ENCODE measurements around the gene GPC6. TPM values are rescaled to one million over a fixed set of nuclear protein-coding genes. Genes with fewer than 3 reads are reported as not detected.
"Not testable (repeated sequence)": the region's sequence is repeated elsewhere in the genome, so short reads cannot be mapped to it uniquely, and the experiment has no call there.

The GPC6 gene
- total RNA-seq, 1 donor from 2014 or later, result 16.1 TPM

GRCh38 chr13:94209117-94209516 is 982.5 kb downstream of the GPC6 start:
- no peak for DNase-seq (ENCODE audit: low spot score)
- no peaks in the 10 kb centered on the region for H3K36me3 Mint-ChIP-seq (ENCODE audit: low read depth, unreplicated experiment)
- H3K4me3 Mint-ChIP-seq (ENCODE audit: unreplicated experiment), result no peak overlapping the region
- no peaks in the 10 kb centered on the region for H3K4me1 Mint-ChIP-seq (ENCODE audit: unreplicated experiment)
- H3K27me3 Mint-ChIP-seq (ENCODE audit: unreplicated experiment), result no peaks in the 10 kb centered on the region
- no peaks in the 10 kb centered on the region for H3K9me3 Mint-ChIP-seq (ENCODE audit: unreplicated experiment)
- H3K27ac Mint-ChIP-seq (ENCODE audit: unreplicated experiment), result no peak overlapping the region
- TF ChIP-seq CTCF (IDR thresholded peaks at IDR 0.05; ENCODE audit: unreplicated experiment), result no peak

DNA sequence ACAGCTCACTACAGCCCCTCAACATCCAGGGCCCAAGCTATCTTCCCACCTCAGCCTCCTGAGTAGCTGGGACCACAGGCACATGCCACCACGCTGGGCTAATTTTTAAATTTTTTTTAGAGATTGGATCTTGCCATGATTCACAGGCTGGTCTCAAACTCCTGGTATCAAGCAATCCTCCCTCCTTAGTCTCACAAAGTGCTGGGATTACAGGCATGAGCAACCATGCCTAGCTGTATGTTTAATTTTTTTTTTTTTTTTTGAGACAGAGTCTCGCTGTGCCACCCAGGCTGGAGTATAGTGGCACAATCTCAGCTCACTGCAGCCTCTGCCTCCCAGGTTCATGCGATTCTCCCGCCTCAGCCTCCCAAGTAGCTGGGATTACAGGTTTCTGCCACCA is 983.3 kb downstream of the GPC6 start:
- not testable (repeated sequence) for DNase-seq (ENCODE audit: low spot score); H3K9me3 Mint-ChIP-seq (ENCODE audit: unreplicated experiment); H3K36me3 Mint-ChIP-seq (ENCODE audit: low read depth, unreplicated experiment); H3K27me3 Mint-ChIP-seq (ENCODE audit: unreplicated experiment); H3K4me1 Mint-ChIP-seq (ENCODE audit: unreplicated experiment); H3K4me3 Mint-ChIP-seq (ENCODE audit: unreplicated experiment); H3K27ac Mint-ChIP-seq (ENCODE audit: unreplicated experiment)

DNA sequence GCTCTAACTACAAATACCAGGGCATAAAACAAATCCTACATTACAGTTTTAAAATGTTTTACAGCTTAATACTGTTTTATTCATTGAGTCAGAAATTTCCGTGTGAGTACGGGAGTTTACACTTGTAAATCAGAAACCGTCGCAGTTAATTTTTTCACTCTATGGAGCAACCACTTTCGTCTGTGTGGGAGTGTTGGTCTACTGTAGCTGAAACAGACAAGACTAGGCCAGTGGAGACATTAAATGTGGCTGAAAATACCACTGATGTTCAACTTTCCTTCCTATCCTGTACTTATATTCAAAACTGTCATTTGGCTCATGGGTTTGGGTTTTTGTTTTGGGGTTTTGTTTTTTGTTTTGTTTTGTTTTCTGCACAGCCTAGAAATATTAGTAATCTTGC is 984.2 kb downstream of the GPC6 start:
- no peaks in the 10 kb centered on the region for H3K9me3 Mint-ChIP-seq (ENCODE audit: unreplicated experiment)
- H3K36me3 Mint-ChIP-seq (ENCODE audit: low read depth, unreplicated experiment), result no peaks in the 10 kb centered on the region
- no peaks in the 10 kb centered on the region for H3K4me1 Mint-ChIP-seq (ENCODE audit: unreplicated experiment)
- H3K4me3 Mint-ChIP-seq (ENCODE audit: unreplicated experiment), result no peak overlapping the region
- H3K27ac Mint-ChIP-seq (ENCODE audit: unreplicated experiment), result no peak overlapping the region
- TF ChIP-seq CTCF (IDR thresholded peaks at IDR 0.05; ENCODE audit: unreplicated experiment), result no peak
- no peaks in the 10 kb centered on the region for H3K27me3 Mint-ChIP-seq (ENCODE audit: unreplicated experiment)
- no peak for DNase-seq (ENCODE audit: low spot score)

DNA sequence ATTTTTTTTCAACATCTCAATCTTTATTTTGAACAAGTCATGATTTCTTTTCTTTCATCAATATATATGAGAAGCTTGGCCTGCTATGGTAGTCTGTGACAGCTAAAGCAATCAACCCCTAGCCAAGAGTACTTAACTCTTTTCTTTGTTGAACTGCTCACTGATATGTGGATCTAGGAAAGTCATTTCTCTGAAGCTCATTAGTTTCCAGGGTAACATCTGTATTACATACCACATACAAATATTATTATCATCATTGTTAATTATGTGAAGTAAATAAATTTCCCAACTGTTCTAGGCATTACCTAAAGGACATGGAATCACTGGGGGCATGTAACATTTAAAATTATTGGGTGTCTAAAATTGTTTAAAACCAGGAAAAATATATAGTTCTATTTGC is 985.6 kb downstream of the GPC6 start:
- H3K4me1 Mint-ChIP-seq (ENCODE audit: unreplicated experiment), result no peaks in the 10 kb centered on the region
- H3K27me3 Mint-ChIP-seq (ENCODE audit: unreplicated experiment), result no peaks in the 10 kb centered on the region
- no peak for DNase-seq (ENCODE audit: low spot score)
- H3K27ac Mint-ChIP-seq (ENCODE audit: unreplicated experiment), result no peak overlapping the region
- TF ChIP-seq CTCF (IDR thresholded peaks at IDR 0.05; ENCODE audit: unreplicated experiment), result no peak
- no peaks in the 10 kb centered on the region for H3K36me3 Mint-ChIP-seq (ENCODE audit: low read depth, unreplicated experiment)
- H3K9me3 Mint-ChIP-seq (ENCODE audit: unreplicated experiment), result no peaks in the 10 kb centered on the region
- H3K4me3 Mint-ChIP-seq (ENCODE audit: unreplicated experiment), result no peak overlapping the region

- Mint-ChIP-seq H3K9me3 (ENCODE audit: unreplicated experiment) (no peaks in the 10 kb centered on the region), H3K27me3 (ENCODE audit: unreplicated experiment) (no peaks in the 10 kb centered on the region), H3K36me3 (ENCODE audit: low read depth, unreplicated experiment) (no peaks in the 10 kb centered on the region), H3K4me3 (ENCODE audit: unreplicated experiment) (no peak overlapping the region), H3K4me1 (ENCODE audit: unreplicated experiment) (no peaks in the 10 kb centered on the region), H3K27ac (ENCODE audit: unreplicated experiment) (no peak overlapping the region)
- TF ChIP-seq CTCF (IDR thresholded peaks at IDR 0.05; ENCODE audit: unreplicated experiment), result no peak
- DNase-seq (ENCODE audit: low spot score), result no peak
Measured at GRCh38 chr13:94214121-94214520, 987.5 kb downstream of the GPC6 start.

DNA sequence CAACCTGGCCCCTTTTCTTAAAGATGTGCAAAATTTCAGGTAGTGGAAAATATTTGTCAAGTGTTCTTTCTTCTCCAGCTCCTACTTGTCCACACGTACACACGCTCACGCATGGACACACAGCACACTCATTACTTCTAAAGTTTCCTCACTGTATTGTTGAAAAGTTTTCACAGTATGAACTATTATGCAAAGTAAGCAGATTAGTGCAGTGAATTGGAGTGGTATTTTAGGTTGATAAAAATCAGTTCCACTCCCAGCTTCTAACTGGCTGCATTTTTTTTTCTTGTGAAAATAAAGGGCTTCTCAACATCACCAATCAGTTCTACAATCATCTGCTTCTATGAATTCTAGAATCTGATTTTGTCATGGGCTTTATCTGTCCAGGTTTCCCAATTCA is 988.4 kb downstream of the GPC6 start:
- no peak for TF ChIP-seq CTCF (IDR thresholded peaks at IDR 0.05; ENCODE audit: unreplicated experiment)
- H3K27ac Mint-ChIP-seq (ENCODE audit: unreplicated experiment), result no peak overlapping the region
- H3K4me3 Mint-ChIP-seq (ENCODE audit: unreplicated experiment), result no peak overlapping the region
- H3K4me1 Mint-ChIP-seq (ENCODE audit: unreplicated experiment), result no peaks in the 10 kb centered on the region
- no peak for DNase-seq (ENCODE audit: low spot score)
- no peaks in the 10 kb centered on the region for H3K36me3 Mint-ChIP-seq (ENCODE audit: low read depth, unreplicated experiment)
- no peaks in the 10 kb centered on the region for H3K9me3 Mint-ChIP-seq (ENCODE audit: unreplicated experiment)
- no peaks in the 10 kb centered on the region for H3K27me3 Mint-ChIP-seq (ENCODE audit: unreplicated experiment)

All from endothelial cell (in vitro differentiated cells).